Ovary (tissue), 9 donors: Measurements from ENCODE around the gene SMU1. TPM values are rescaled to one million over a fixed set of nuclear protein-coding genes. Genes with fewer than 3 reads are reported as not detected.

Experiments used
- DNase-seq, 5 donors: peaks; one replicate each; pipeline ENCODE4 v3.0.0-alpha.2; 2019 to 2020
- H3K27ac ChIP-seq, 2 donors: fragments of 200-600 bp; one replicate each; pipeline versions ENCODE4 v1.5.1 to v1.8.0; 2019 to 2022
- H3K27me3 ChIP-seq: fragments of 200-600 bp; one replicate; pipeline ENCODE4 v1.8.0; 2022
- H3K36me3 ChIP-seq: fragments of 200-600 bp; sonication (generic); one replicate; pipeline ENCODE4 v1.5.1; 2019
- H3K4me1 ChIP-seq: one replicate; pipeline ENCODE4 v1.8.1; 2013; ENCODE audit warnings: mild to moderate bottlenecking, moderate library complexity; ENCODE audit not compliant: insufficient read depth
- H3K4me3 ChIP-seq: fragments of 200-600 bp; sonication (generic); one replicate; pipeline ENCODE4 v1.5.1; 2017
- H3K9me3 ChIP-seq, 2 donors: fragments of 200-600 bp in 1 of 2; sonication (generic) in 1 of 2; one replicate each; pipeline versions ENCODE4 v1.5.1 to v1.8.1; 2013 to 2019; ENCODE audit warnings: mild to moderate bottlenecking in 1 of 2, moderate library complexity in 1 of 2
- EP300 ChIP-seq: sonication (generic); formaldehyde crosslinking; IDR thresholded peaks from one replicate; pipeline ENCODE4 v1.6.1; 2017; ENCODE audit warnings: antibody characterized with exemption
- POLR2A ChIP-seq: fragments of 450-650 bp; IDR thresholded peaks from one replicate; pipeline ENCODE4 v1.6.1; 2017; ENCODE audit warnings: antibody characterized with exemption, mild to moderate bottlenecking, moderate library complexity
- WGBS, 3 donors: extraction: QIAGEN DNeasy Blood & Tissue Kit in 1 of 3; methylation state at CpG; one replicate each; pipeline versions ENCODE4 v1.1.5 to v1.1.7; 2013 to 2017; 5-methylcytosine and 5-hydroxymethylcytosine counted together
- intact Hi-C, 4 donors: fragments of 100-400 bp; cut with DNase I; formaldehyde crosslinking; loops; one replicate each; pipeline versions ENCODE4 v1.11.0 to v1.15.1; 2022 to 2023
- polyA plus RNA-seq, 2 donors: library from polyadenylated mRNA; stranded (reverse); fragments of 200-250 nt in 1 of 2; fragments of 350-450 nt in 1 of 2; fragmentation: Illumina TruSeq in 1 of 2; extraction: RNeasy Lipid Tissue Mini Kit (QIAGEN cat#74804) in 1 of 2; gene quantifications; one replicate each; pipeline ENCODE4 v1.2.3, GENCODE V29; 2013 to 2014
- total RNA-seq, 7 donors: library from RNA; depleted of rRNA in 2 of 7; stranded (reverse); fragments of >200 nt in 2 of 7; fragmentation: NEBNext Ultra II Directional in 3 of 7; extraction: Animal tissue kit (Norgen Biotek cat#: 25700) in 3 of 7; gene quantifications; one replicate each; pipeline versions ENCODE4 v1.1.0 to v1.2.4, GENCODE V29; 2016 to 2023
- TF ChIP-seq, protein P1 (sequence below), 3 donors: fragments of 450-650 bp in 2 of 3; fragments of 200-600 bp in 1 of 3; IDR thresholded peaks; one replicate each; pipeline versions ENCODE4 v1.5.1 to v1.8.0; 2016 to 2022; ENCODE audit warnings: antibody characterized with exemption in 3 of 3, mild to moderate bottlenecking in 1 of 3
- donor health status: DM: no; HTN: no; CAD: no; lungs with moderate emphysema.
- donor health status: DM: no; HTN: no; CAD: no.
- donor health status: Bipolar disorder and iron deficiency.
- donor health status: DM: yes; HTN: yes; CAD: no.
- donor health status: DM: no; HTN: no; CAD: no.
- donor health status: DM: yes; HTN: yes; CAD: no.

The SMU1 gene
- total and polyA plus RNA-seq, 9 donors: 12.2 to 28.6 (median 24.2) TPM

DNA sequence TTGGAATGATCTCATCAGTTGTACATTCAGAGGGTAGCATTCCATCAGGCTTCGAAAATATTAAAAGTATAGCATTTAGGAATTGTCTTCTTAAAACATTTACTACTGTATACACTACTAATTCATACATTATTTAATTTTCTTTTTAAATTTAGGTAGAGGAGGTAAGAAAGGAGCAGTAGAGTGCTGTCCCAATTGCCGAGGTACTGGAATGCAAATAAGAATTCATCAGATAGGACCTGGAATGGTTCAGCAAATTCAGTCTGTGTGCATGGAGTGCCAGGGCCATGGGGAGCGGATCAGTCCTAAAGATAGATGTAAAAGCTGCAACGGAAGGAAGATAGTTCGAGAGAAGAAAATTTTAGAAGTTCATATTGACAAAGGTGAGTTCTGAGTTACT lies 46.2 kb downstream of the SMU1 start:
- H3K36me3 ChIP-seq: no peaks in the 10 kb centered on the region

DNA sequence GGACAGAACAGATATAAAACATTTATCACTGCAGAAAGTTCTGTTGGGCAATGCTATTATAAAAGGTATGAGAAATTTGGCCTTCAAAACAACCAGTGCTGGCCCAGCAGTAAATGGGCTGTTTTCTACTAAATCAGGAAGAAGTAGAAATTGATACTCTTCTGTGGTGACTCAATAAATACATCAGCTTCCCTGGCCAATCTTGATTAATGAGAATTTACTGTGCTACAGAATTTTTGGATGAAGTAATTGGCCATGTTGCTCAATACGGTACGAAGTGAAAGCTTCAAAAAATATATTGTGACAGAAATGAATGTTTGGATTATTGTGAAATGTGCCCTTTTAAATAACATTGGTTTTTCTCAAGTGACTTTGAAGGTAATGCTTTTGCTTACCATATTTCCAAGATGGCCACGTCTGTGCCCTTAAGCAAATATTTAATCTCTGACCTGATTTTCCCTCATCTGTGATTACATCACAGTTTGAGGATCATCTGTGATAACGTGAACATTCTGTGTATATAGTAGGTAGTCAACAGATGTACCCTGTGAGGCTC lies 47.2 kb downstream of the SMU1 start:
- H3K27ac ChIP-seq: no peak overlapping the region
- no peaks in the 10 kb centered on the region for H3K27me3 ChIP-seq
- H3K36me3 ChIP-seq: no peaks in the 10 kb centered on the region
- WGBS, 3 donors: 20 to 26% (median 25%) methylated on average over 4 of the region's 4 CpGs
- intact Hi-C loops: loop anchor here in 1 of 4 donors (10.0 kb wide), 1 partner anchor 475 kb away; the partner anchor contains the start of genes SMIM27 and TOPORS
- peaks cover 3% of the 10 kb centered on the region for H3K4me1 ChIP-seq
- H3K4me3 ChIP-seq: no peak overlapping the region
- no peak for DNase-seq
- TF ChIP-seq POLR2A (no peak), EP300 (no peak)
- TF ChIP-seq, protein P1, sequence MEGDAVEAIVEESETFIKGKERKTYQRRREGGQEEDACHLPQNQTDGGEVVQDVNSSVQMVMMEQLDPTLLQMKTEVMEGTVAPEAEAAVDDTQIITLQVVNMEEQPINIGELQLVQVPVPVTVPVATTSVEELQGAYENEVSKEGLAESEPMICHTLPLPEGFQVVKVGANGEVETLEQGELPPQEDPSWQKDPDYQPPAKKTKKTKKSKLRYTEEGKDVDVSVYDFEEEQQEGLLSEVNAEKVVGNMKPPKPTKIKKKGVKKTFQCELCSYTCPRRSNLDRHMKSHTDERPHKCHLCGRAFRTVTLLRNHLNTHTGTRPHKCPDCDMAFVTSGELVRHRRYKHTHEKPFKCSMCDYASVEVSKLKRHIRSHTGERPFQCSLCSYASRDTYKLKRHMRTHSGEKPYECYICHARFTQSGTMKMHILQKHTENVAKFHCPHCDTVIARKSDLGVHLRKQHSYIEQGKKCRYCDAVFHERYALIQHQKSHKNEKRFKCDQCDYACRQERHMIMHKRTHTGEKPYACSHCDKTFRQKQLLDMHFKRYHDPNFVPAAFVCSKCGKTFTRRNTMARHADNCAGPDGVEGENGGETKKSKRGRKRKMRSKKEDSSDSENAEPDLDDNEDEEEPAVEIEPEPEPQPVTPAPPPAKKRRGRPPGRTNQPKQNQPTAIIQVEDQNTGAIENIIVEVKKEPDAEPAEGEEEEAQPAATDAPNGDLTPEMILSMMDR (IDR thresholded peaks at IDR 0.05): no peak
- H3K9me3 ChIP-seq: no peaks in the 10 kb centered on the region

More for the DNA sequence above, 46.2 kb downstream of the SMU1 start:
- intact Hi-C loops: no loop called here
- Histone ChIP-seq H3K27me3 (no peaks in the 10 kb centered on the region), H3K4me1 (peaks cover 3% of the 10 kb centered on the region), H3K4me3 (no peak overlapping the region), H3K9me3 (no peaks in the 10 kb centered on the region), H3K27ac (no peak overlapping the region)
- 74 to 86% (median 76%) methylated on average over 5 of the region's 5 CpGs for WGBS, 3 donors
- TF ChIP-seq POLR2A (no peak), EP300 (no peak)
- TF ChIP-seq, protein P1 (IDR thresholded peaks at IDR 0.05): no peak
- no peak for DNase-seq

DNA sequence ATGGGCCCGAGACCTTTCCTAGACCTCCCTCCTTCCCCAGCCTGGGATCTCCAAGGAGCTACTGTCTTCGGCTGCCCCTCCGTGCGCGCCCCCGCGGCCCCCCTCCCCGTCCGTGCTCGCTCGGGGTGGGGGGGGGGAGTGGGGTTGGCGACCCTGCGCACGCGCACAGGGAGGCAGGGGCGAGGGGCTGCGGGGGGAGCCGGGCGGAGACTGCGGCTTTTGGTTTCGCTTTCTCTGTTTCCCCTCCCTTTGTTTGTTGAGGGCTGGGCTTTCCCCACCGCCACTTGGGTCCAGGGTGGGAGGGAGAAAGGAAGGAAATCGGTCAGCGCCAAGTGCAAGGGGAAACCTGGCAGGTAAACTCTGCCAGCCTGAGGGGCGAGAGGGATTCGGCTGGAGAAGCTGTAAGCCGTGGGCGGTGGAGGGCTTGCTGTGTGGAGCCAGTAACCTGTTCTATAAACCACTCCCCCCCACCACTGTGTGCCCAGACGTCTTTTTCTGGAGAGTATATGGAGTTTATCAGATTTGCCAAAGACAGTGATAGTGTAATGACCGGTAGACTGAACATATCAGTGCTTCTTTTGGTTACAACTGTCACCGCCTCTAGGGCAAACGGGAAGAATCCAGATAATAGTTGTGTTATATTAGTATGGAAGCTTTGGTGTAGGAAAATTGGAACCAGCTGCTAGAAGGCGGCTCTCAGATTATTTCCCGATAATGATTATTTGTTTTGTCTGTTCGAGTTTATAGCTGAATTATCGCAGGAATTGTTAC lies 50.7 kb downstream of the SMU1 start:
- peak overlapping the region; percentile 99 for H3K27ac ChIP-seq
- 1% methylated on average over 22 to 36 of the region's 36 CpGs for WGBS, 3 donors
- intact Hi-C loops: loop anchor here in 1 of 4 donors (2.0 to 10.0 kb wide), 2 partner anchors 25 to 471 kb away; partner anchors contain the start of genes APTX, SMIM27 and TOPORS

DNA sequence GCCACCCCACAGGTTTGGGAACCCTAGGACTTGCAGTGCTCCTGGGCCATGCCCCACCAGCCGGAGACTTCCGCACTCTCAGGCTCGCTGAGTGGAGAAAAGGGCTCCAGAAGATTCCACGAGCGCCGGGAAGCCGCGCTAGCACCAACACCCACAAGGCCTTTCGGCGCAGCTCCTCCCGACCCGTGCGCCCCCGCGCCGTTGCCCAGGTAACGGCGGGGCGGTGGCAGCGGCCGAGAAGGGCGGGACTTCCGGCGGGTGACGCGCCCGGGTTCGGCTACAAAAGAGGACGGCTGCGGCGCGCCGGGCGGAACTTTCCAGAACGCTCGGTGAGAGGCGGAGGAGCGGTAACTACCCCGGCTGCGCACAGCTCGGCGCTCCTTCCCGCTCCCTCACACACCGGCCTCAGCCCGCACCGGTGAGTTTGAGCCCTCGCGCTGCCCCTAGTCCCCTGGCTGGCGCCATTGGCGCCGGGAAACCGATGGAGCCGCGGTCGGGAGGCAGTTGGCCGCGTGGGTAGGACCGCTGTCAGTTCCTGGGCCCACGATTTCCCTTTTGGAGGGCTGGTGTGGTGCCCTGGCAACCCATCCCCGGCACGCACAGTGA lies 51.4 kb downstream of the SMU1 start, which contains the start of gene DNAJA1:
TSS of gene DNAJA1 (plus strand) at position 308 of the 606 bp plus-strand sequence. CDS start 1,212 bp downstream, outside the sequence.
- peaks cover 5% of the 10 kb centered on the region for H3K4me1 ChIP-seq
- WGBS, 3 donors: 0 to 1% (median 0%) methylated on average over 54 to 61 of the region's 61 CpGs

More for the DNA sequence above, 50.7 kb downstream of the SMU1 start:
- H3K27me3 ChIP-seq: no peaks in the 10 kb centered on the region
- peaks cover 5% of the 10 kb centered on the region for H3K4me1 ChIP-seq
- TF ChIP-seq, protein P1 (IDR thresholded peaks at IDR 0.05): peak in 1 of 3 donors; percentile 3
- no peak for TF ChIP-seq EP300
- H3K9me3 ChIP-seq: no peaks in the 10 kb centered on the region
- H3K36me3 ChIP-seq: no peaks in the 10 kb centered on the region
- peak overlapping the region; percentile 89 for H3K4me3 ChIP-seq
- DNase-seq: peak; percentile 58 to 79 (median 77)

More for the DNA sequence above, 51.4 kb downstream of the SMU1 start, which contains the start of gene DNAJA1:
- intact Hi-C loops: loop anchor here in 1 of 4 donors (2.0 to 10.0 kb wide), 2 partner anchors 24 to 470 kb away; partner anchors contain the start of genes APTX, SMIM27 and TOPORS
- H3K36me3 ChIP-seq: no peaks in the 10 kb centered on the region
- TF ChIP-seq EP300: peak; percentile 41
- peak; percentile 95 for TF ChIP-seq POLR2A
- TF ChIP-seq, protein P1 (IDR thresholded peaks at IDR 0.05): peak in 1 of 3 donors; percentile 15
- peak within 1 kb of the TSS; percentile 89 for H3K4me3 ChIP-seq
- H3K27me3 ChIP-seq: no peaks in the 10 kb centered on the region
- H3K9me3 ChIP-seq: no peaks in the 10 kb centered on the region
- peak within 1 kb of the TSS; percentile 99 for H3K27ac ChIP-seq
- peak; percentile 93 to 97 (median 95) for DNase-seq
